ENCODE measurements around the gene SYNPO2. TPM values are rescaled to one million over a fixed set of nuclear protein-coding genes. Genes with fewer than 3 reads are reported as not detected.

SYNPO2 gene
- total RNA-seq, 1 experiment from 2014 or later: 0.46 TPM

DNA sequence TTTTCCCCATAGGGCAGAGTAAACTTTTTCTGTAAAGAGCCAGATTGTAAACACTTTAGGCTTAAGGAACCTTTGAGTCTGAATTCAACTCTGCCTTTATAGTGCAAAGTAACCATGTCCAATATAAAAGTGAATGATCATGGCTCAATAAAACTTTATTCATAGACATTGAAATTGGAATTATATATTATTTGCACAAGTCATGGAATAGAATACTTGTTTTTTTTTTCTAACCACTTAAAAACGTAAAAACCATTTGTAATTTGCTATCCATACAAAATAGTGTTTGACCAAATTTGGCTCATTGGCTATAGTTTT lies 192.8 kb downstream of the SYNPO2 start:
- Histone ChIP-seq H3K4me3 (no peak overlapping the region), H3K27me3 (no peaks in the 10 kb centered on the region), H3K9me3 (no peaks in the 10 kb centered on the region), H3K36me3 (no peaks in the 10 kb centered on the region)
- no peak for DNase-seq

DNA sequence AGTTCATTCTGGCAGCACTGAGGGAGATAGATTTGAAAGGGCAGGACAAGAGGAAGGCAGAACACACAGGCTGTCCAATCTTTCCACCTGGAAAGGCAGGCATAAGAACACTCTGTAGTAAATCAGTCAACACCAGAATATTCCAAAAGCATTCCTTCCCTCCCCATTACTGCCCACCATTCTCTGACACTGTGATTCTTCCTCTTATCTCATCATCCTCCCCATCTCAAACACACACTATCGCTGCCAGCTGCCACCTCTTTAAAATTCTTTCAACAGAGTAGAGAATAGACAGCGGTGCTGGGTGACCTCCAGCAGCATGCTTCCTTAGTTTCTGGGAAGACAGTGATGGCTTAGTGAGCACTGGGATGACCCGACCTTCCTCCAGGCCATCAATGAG lies 193.3 kb downstream of the SYNPO2 start:
- DNase-seq: no peak
- no peaks in the 10 kb centered on the region for H3K27me3 ChIP-seq
- no peaks in the 10 kb centered on the region for H3K9me3 ChIP-seq
- H3K36me3 ChIP-seq: no peaks in the 10 kb centered on the region
- no peak overlapping the region for H3K4me3 ChIP-seq

DNA sequence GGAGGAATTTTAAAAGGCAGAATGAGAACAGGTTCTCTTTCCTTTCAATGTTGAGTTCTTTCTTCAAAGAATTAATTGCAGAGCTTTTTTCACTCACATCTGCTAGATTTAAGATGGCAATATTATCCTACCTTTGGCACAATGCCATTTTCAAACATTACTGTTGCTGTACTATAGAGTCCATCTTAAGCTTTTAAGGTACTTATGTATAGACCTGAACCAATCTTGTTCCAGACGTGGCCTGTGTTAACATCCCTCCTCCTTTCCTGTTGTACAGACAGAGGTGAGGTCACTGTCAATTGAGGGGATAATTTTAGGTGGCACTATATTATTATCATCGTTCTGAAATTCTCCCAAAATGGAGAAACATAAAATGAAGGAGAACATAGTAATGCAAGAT lies 194.0 kb downstream of the SYNPO2 start:
- Histone ChIP-seq H3K36me3 (no peaks in the 10 kb centered on the region), H3K9me3 (no peaks in the 10 kb centered on the region), H3K27me3 (no peaks in the 10 kb centered on the region), H3K4me3 (no peak overlapping the region)
- DNase-seq: no peak

DNA sequence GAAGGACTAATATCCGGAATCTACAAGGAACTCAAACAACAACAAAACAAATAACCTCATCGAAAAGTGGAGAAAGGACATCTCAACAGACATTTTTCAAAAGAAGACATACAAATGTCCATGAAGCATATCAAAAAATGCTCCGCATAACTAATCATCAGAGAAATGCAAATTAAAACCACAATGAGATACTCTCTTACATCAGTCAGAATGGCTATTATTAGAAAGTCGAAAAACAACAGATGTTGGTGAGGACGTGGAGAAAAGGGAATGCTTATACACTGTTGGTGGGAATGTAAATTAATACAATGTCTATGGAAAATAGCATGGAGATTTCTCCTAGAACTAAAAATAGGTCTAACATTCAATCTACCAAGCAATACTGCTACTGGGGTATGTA lies 195.9 kb downstream of the SYNPO2 start:
- Histone ChIP-seq H3K36me3 (no peaks in the 10 kb centered on the region), H3K9me3 (no peaks in the 10 kb centered on the region), H3K27me3 (no peaks in the 10 kb centered on the region), H3K4me3 (no peak overlapping the region)
- DNase-seq: no peak

DNA sequence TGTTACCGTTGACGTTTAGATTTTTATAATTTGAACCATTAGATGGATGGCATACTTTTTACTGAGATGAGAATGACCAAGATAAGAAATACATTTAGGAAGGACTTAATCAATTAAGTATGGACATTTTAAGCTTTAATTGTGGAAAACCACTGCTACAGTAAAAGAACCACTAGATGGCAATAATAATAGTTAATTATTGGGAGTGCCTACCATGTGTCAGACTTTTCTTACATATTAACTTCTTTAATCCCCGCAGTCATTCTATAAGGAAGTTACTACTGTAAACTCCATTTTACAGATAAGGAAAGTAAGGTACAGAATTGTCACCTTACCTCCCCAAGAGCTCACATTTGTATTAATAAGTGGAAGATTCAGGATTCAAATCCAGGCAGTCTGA lies 198.5 kb downstream of the SYNPO2 start:
- Histone ChIP-seq H3K9me3 (no peaks in the 10 kb centered on the region), H3K36me3 (no peaks in the 10 kb centered on the region), H3K27me3 (no peaks in the 10 kb centered on the region), H3K4me3 (no peak overlapping the region)
- no peak for DNase-seq

- Histone ChIP-seq H3K36me3 (no peaks in the 10 kb centered on the region), H3K9me3 (no peaks in the 10 kb centered on the region)
These were observed 199.0 kb downstream of the SYNPO2 start for GRCh38 chr4:119087656-119088055.

GRCh38 chr4:119093042-119093827 lies 204.6 kb downstream of the SYNPO2 start:
- H3K9me3 ChIP-seq: no peaks in the 10 kb centered on the region
- H3K27me3 ChIP-seq: no peaks in the 10 kb centered on the region
- no peak for DNase-seq
- no peak overlapping the region for H3K4me3 ChIP-seq
- H3K36me3 ChIP-seq: no peaks in the 10 kb centered on the region

More at GRCh38 chr4:119087656-119088055, 199.0 kb downstream of the SYNPO2 start:
- no peak overlapping the region for H3K4me3 ChIP-seq
- H3K27me3 ChIP-seq: no peaks in the 10 kb centered on the region
- no peak for DNase-seq

DNA sequence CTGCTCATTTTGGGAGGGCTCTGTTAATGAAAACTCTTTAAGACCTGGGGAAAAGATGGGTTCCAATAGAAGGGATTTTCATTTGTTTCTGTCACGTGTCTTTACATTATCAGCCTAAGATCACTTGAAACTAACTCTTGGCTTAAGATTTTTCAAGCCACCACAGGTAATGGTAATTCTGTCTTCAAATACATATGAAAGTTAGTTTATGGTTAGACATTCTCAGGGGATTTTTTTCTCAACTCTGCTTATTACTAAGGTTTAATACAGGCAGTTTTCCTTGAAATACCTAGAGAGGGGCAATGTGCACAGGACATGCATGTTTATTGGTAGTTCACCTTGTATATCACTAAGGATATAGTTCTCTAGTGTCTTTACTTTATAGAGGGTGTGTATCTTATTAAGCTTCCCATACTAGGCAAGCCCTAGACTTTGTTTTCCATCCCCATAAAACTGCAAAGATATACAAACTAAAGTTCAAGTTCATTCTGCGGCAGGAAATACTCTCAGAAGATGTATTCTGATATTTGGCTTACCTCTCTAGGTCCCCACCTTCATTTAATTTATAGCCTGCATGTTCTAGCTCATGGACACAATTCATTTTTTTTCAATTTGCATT lies 208.7 kb downstream of the SYNPO2 start:
- DNase-seq: no peak
- H3K36me3 ChIP-seq: no peaks in the 10 kb centered on the region
- H3K4me3 ChIP-seq: no peak overlapping the region
- H3K9me3 ChIP-seq: no peaks in the 10 kb centered on the region
- H3K27me3 ChIP-seq: no peaks in the 10 kb centered on the region

DNA sequence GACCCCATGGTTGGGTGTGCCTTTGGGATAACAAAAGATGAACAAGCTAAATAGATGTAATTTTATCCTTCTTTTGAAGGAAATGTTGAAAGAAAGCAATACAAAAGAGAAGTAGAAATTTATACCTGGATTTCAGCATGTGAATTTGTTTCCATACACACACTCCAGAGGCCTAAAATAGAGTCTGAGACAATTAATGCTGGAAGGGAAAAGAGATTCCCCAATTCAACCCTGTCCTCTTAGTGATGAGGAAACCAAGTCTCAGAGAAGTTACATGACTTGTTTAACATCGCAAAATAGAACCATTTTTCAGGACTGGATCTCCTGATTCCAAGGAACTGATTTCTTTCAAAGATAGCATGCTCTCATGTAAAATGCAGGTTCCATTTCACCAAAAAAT lies 209.7 kb downstream of the SYNPO2 start:
- Histone ChIP-seq H3K36me3 (no peaks in the 10 kb centered on the region), H3K9me3 (no peaks in the 10 kb centered on the region), H3K27me3 (no peaks in the 10 kb centered on the region), H3K4me3 (no peak overlapping the region)
- DNase-seq: no peak

DNA sequence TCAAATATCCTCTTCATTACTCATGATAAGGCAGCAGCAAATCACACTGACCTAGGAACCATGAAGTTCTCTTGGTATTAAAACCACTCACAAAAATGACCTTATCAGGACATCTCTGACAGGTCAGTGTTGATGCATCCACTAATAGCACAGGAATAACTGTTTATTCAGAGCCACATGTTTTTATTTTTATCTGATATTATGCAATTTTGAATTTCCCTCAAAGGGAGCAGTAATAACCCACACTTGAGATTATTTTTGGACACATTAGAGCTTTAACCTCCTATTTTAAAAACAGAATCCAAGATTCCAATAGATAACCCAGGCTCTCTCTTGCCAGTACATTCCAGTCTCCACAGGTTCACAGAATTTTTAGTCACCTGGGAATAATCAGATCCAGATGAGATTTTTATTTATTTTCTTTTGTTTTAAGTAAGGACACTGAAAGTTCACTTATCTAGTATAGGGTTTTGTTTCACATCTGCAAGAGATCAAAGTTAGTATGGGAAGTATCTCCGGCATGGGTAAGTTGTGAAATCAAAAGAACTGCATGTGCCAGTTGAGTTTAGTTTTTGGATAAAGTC lies 210.7 kb downstream of the SYNPO2 start:
- Histone ChIP-seq H3K9me3 (no peaks in the 10 kb centered on the region), H3K27me3 (no peaks in the 10 kb centered on the region), H3K4me3 (no peak overlapping the region), H3K36me3 (no peaks in the 10 kb centered on the region)
- no peak for DNase-seq

DNA sequence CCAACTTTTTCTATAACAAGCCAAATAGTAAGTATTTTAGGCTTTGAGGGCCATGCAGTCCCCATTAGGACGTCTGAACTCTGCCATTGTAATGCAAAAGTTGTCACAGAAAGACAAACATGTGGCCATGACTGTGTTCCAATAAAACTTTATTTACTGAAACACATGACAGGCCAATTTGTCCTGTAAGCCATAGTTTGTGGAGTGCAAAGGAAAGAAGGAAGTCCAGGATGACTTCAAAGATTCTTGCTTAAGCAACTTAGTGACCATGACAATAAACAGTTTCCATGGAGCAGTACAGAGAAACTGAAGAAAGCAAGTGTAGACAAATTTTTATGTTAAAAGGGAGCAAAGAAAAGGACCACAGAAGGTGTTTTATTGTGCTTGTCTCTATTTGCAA lies 212.0 kb downstream of the SYNPO2 start:
- no peak for DNase-seq
- Histone ChIP-seq H3K4me3 (no peak overlapping the region), H3K27me3 (no peaks in the 10 kb centered on the region), H3K36me3 (no peaks in the 10 kb centered on the region), H3K9me3 (no peaks in the 10 kb centered on the region)

DNA sequence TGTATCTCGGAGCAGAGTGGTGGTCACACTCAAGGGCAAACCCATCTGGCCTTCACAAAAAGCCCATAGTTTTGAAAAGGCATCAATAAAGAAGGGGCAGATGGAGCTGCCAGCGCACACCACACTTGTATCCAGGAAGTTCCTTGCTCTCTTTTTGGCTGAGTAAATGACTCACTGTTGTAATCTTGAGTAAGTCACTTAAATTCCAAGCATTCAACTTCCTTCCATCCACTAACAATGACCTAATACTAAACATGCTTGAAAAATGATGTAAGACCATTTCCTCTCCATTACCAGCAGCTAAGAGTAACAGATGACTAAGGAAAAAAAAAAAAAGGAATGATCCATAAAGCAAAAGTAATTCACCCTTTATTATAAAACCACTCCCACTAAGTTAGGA lies 214.6 kb downstream of the SYNPO2 start:
- H3K36me3 ChIP-seq: no peaks in the 10 kb centered on the region
- no peak overlapping the region for H3K4me3 ChIP-seq
- no peaks in the 10 kb centered on the region for H3K9me3 ChIP-seq
- peak; percentile 58 for DNase-seq
- H3K27me3 ChIP-seq: no peaks in the 10 kb centered on the region

DNA sequence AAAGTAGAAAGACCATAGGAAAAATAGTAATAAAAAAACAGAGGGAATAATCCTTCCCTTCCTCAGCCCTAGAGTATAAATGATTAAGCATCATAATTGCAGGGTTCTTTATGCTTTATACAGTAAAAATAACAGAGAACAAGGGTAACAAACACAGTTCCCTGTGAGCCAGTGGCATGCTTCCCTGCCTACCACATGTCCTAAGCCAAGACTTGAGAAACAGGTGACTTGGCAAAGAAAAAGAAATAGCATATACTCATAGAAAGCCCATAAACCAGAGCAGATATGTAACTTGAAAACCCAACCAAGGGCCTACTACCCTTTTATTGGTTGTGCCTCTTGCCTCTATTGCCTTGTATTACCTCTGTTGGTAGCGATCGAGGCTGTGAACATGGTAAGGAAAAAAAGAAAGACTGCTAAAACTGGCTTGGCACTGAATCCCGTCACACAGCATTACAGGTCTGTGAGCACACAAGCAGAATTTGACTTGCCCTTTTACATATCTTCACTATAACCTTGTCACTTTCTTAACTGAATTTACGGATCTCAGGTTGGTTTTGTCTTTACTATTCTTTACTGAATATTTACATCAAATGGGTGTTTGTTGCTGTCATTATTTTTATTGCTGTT lies 216.1 kb downstream of the SYNPO2 start:
- no peak for DNase-seq
- Histone ChIP-seq H3K27me3 (no peaks in the 10 kb centered on the region), H3K9me3 (no peaks in the 10 kb centered on the region), H3K36me3 (no peaks in the 10 kb centered on the region), H3K4me3 (no peak overlapping the region)

DNA sequence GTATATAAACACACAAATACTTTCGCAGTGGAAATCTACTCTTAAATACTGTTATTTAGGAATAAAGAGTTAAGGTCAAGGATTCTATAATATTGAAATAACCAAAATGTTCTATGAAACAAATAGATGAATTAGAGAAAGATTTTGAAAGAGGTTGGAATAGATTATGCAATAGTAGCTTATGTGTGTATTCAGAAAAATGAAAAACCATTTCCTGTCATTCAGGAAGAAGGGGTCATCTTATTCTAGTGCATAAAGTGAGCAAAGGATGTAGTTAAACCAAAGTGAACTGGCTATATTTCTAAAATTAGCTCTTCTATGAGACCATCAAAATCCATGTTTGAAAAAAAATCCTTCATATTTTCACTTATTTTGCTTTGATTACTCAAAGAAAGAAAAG lies 217.0 kb downstream of the SYNPO2 start:
- Histone ChIP-seq H3K4me3 (no peak overlapping the region), H3K9me3 (no peaks in the 10 kb centered on the region), H3K27me3 (no peaks in the 10 kb centered on the region), H3K36me3 (no peaks in the 10 kb centered on the region)
- no peak for DNase-seq

DNA sequence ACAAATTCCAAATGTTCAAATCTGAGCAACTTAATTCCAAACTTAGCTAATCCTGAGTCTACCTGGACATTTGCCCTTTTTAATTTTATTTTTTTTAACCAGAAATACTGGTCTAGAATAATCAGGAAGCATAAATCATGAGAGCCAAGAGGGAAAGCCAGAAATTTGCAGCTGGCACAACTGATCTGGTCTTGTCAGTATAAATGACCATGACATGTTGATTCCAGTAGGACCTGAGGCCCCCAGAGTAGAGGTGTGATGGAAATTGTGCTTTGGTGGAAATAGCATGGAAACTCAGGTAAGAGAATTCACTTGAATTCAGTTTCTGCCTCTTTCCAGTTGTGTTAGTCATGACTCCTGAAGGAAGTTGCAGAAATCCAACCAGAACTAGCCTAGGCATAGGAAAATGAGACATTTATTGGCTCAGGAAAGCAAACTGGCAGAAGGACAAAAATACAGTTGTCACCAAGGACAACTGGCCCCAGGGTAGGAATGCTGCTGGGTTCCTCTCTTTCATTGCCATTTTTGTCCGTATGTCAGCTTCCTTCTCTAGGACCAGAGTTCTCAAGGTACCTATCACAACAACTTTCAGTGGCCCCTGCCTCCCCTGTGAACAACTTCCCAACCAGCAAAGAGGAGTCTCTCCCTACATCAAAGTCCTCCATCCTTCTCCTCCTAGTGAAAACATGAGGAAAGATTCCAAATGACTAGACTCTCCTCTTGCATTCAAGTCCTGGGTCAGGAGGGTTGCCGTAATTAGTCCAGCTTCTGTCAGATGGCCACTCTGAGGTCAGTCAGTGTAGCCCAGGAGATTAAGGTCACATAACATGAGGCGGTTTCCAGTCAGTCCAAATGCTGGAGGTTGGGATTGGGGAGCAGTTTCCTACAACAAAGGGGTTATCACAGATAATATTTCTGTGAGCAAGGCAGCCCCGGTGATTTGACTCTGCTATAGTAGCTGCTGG lies 217.7 kb downstream of the SYNPO2 start:
- Histone ChIP-seq H3K36me3 (no peaks in the 10 kb centered on the region), H3K9me3 (no peaks in the 10 kb centered on the region), H3K27me3 (no peaks in the 10 kb centered on the region), H3K4me3 (no peak overlapping the region)
- DNase-seq: no peak

- DNase-seq: no peak
- H3K9me3 ChIP-seq: no peaks in the 10 kb centered on the region
- no peak overlapping the region for H3K4me3 ChIP-seq
- H3K36me3 ChIP-seq: no peaks in the 10 kb centered on the region
- H3K27me3 ChIP-seq: no peaks in the 10 kb centered on the region
These were observed 221.5 kb downstream of the SYNPO2 start for GRCh38 chr4:119110121-119110520.
